Measurements from ENCODE around the gene PEAK1. TPM values are rescaled to one million over a fixed set of nuclear protein-coding genes. Genes with fewer than 3 reads are reported as not detected.

The PEAK1 gene
- total RNA-seq, 1 experiment from 2014 or later, result 21.2 TPM

- H3K14ac ChIP-seq (ENCODE audit: insufficient read depth, low read length), result no peak overlapping the region
- no peak overlapping the region for H2BK15ac ChIP-seq (ENCODE audit: low read depth, low read length)
- H3K56ac ChIP-seq (ENCODE audit: insufficient read length, low read depth, low read length), result no peak overlapping the region
- no CpG with 5 or more reads among the region's 2 CpGs for WGBS (ENCODE audit: extremely low coverage, insufficient read length, low lambda C conversion rate)
- H4K91ac ChIP-seq (ENCODE audit: insufficient read length, low read depth, low read length), result no peak overlapping the region
- no peaks in the 10 kb centered on the region for H3K27me3 Mint-ChIP-seq (ENCODE audit: low read depth)
- H3K9ac ChIP-seq (ENCODE audit: extremely low read depth, insufficient read length, low read length), result no peak overlapping the region
- no peaks in the 10 kb centered on the region for H3K9me3 Mint-ChIP-seq
- no peak overlapping the region for H4K5ac ChIP-seq (ENCODE audit: insufficient read length, low read depth, low read length)
- no peak overlapping the region for H2AFZ ChIP-seq (ENCODE audit: low read length)
- H3K4me1 Mint-ChIP-seq, result peaks cover 6 to 13% of the 10 kb centered on the region in 2 experiments; a peak in 3 of 4 replicates
- no peak overlapping the region for H3K18ac ChIP-seq (ENCODE audit: insufficient read length, low read depth, low read length)
- H2AK5ac ChIP-seq (ENCODE audit: insufficient read length, low read length), result no peak overlapping the region
- H2BK120ac ChIP-seq (ENCODE audit: low read depth, low read length, poor library complexity, severe bottlenecking), result no peak overlapping the region
- H3K4ac ChIP-seq (ENCODE audit: low read depth, low read length), result no peak overlapping the region
- H4K20me1 ChIP-seq (ENCODE audit: control insufficient read depth, insufficient read depth, insufficient read length), result no peaks in the 10 kb centered on the region
- H3K27me3 ChIP-seq (ENCODE audit: insufficient read depth, low read length), result no peaks in the 10 kb centered on the region
- H3K79me1 ChIP-seq (ENCODE audit: insufficient read depth, low read depth, low read length, poor library complexity, severe bottlenecking), result no peaks in the 10 kb centered on the region
- no peak overlapping the region for H3K4me3 Mint-ChIP-seq
- H2BK5ac ChIP-seq (ENCODE audit: insufficient read length, low read length), result no peak overlapping the region
- no peak overlapping the region for H4K8ac ChIP-seq (replicated peaks; ENCODE audit: insufficient read length, low read depth, low read length)
- no peaks in the 10 kb centered on the region for H3K9me3 ChIP-seq (ENCODE audit: control insufficient read depth, low read depth, low read length)
- H3K79me2 ChIP-seq (ENCODE audit: insufficient read depth, low read length), result peaks cover 5% of the 10 kb centered on the region; the same call in 1 of the 2 replicates
- H3K23ac ChIP-seq (ENCODE audit: insufficient read length, low read depth, low read length), result no peak overlapping the region
- no peak overlapping the region for H3K4me2 ChIP-seq (ENCODE audit: insufficient read depth, insufficient read length, low read length)
- H2BK12ac ChIP-seq (ENCODE audit: insufficient read length, low read depth, low read length), result no peak overlapping the region
- no peaks in the 10 kb centered on the region for H3K36me3 Mint-ChIP-seq (ENCODE audit: insufficient read depth in 1 of 3, low read depth in 3 of 3)
- no peak overlapping the region for H2BK20ac ChIP-seq (ENCODE audit: low read depth, low read length, poor library complexity, severe bottlenecking)
- H3K27ac ChIP-seq (ENCODE audit: insufficient read length, low read depth, low read length), result no peak overlapping the region
- no peaks in the 10 kb centered on the region for H3K4me1 ChIP-seq (ENCODE audit: insufficient read depth, low read length)
- H3K23me2 ChIP-seq (ENCODE audit: insufficient read length, low read depth, low read length, poor library complexity, severe bottlenecking), result no peaks in the 10 kb centered on the region
- no peak overlapping the region for H3T11ph ChIP-seq (ENCODE audit: low read length)
- no peak for TF ChIP-seq CTCF (conservative IDR thresholded peaks at IDR 0.05)
- DNase-seq, result no peak
- H3K27ac Mint-ChIP-seq, result no peak overlapping the region
Observed at GRCh38 chr15:77387365-77388105, 32.4 kb downstream of the PEAK1 start.

All from H9 (cell line).